Right ventricle myocardium superior (tissue), 1 donor: ENCODE results near the gene POLD2. TPM values are rescaled to one million over a fixed set of nuclear protein-coding genes. Genes with fewer than 3 reads are reported as not detected.
"Not testable (repeated sequence)": the region's sequence is repeated elsewhere in the genome, so short reads cannot be mapped to it uniquely, and the experiment has no call there.

Experiments
- ATAC-seq: fragments of 200-7000 bp; cut with Tn5 transposase; one replicate; pipeline ENCODE4 v1.9.1; 2020; ENCODE audit warnings: mild to moderate bottlenecking; ENCODE audit not compliant: poor library complexity
- DNase-seq: peaks from one replicate; pipeline ENCODE4 v3.0.0-alpha.2; 2020
- intact Hi-C: fragments of 100-400 bp; cut with DNase I; formaldehyde crosslinking; loops from one replicate; pipeline ENCODE4 v1.11.2; 2022
- total RNA-seq: library from RNA; stranded (reverse); fragmentation: NEBNext Ultra II Directional; extraction: Animal tissue kit (Norgen Biotek cat#: 25700); gene quantifications from one replicate; pipeline ENCODE4 v1.2.1, GENCODE V29; 2021
- donor health status: DM: no; HTN: yes; CAD: no; lungs with severe emphysema.

The POLD2 gene
- total RNA-seq, 1 donor from 2014 or later, result 75.3 TPM

DNA sequence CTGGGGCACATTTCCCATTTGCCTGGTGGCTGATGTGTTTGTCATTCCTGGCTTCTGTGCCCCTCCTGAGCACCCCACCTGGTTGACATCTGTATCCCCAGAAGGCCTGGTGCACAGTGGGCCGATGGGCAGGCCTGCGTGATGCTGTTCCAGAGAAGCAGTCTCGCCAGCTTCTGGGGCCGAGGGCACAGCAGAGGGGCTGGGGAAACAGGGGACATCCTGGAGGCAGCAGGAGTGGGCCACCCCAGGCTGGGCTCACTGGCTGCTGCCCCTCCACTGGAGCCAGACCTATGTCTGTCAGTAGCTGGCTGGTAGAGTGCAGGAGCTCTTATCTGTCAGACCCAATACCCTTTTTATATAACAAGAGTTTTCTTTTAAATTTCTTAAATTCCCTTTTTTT, 18.7 kb upstream of the POLD2 start:
- DNase-seq (no peak), ATAC-seq (no peak)
- intact Hi-C loops, result no loop called here

DNA sequence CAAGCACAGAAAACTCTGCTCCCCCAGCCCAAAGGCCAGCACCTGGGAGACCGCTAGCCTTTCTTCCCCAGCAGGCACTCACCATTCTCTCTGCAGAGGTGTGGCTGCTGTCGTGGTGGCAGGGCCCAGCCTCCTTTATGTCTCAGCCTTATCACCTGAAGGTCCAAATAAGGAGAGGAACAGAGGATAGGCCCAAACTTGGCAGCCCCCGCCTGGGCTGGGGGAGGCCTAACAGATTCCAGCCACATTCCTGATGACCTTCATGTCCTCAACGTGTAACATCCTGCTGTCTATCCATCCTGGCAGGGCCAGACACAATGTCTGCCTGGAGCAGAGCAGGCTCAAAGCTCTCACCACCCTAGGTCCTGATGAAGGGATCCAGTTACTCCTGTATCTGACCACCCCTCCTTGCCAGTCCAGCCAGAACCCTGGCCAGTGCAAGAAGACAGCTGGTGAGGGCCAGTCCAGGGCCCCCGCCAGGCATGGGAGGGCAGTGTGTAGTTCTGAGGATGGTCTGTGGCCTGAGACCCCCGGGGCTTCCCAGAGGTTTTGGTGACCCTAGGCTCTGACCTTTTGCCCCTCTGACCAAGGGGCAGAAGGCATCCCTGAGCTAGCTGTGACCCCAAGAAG, 18.0 kb upstream of the POLD2 start, which contains the start of gene MYL7:
Gene MYL7 (minus strand): TSS at position 112 of the 630 bp plus-strand sequence. CDS start 27 bp downstream, at position 85.
- ATAC-seq (peak; percentile 30), DNase-seq (no peak)
- intact Hi-C loops, result no loop called here

DNA sequence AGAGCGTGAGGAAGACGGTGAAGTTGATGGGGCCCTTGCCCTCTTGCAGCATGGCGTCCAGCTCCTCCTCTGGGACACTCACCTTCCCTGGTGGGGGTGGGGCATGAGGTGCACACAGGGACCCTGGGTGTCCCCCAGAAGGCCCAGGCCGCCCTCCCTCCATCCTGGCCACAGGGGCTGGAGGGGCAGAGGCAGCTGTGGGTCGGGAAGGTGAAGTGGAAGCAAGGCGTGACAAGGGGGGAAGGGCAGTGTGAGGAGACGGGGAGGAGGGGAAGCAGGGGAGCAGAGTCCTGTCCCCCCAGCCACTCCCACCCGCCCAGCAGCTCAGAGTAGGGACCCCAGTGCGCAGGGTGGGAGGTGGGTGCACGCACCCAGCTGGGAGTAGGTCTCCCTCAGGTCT, 17.0 kb upstream of the POLD2 start:
- ATAC-seq (no peak), DNase-seq (no peak)
- intact Hi-C loops, result no loop called here

DNA sequence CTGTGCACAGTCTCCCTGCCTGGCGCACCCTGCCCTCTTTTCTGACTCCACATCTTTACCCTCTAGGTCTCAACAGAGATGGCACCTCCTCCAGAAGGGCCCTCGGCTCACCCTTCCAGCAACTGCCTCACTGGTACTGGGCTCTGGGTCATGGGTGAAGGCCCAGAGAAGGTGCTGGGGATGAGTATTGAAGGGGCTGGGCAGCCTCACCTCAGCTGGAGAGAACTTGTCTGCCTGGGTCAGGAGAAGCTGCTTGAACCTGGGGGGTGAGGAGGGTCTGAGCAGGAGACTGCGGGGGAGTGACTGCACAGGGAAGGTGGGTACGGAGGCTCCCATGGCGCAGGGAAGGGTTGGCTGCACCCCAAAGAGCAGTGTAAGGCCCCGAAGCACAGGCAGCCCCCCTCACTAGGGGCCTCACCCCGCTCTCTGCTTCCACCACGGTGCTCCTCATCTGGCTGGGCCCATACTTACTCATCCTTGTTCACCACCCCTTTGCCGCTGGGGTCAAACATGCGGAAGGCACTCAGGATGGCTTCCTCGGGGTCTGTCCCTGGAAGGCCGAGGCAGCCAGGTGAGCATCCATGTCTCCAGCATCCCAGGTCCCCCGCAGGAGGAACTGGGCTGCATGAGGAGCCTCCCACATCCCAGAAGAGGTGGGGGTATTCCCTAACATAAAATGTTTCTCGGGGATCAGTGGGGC, 16.1 kb upstream of the POLD2 start:
- intact Hi-C loops, result loop anchor here (5.0 kb wide), 1 partner anchor 48 kb away; the partner anchor contains the start of gene GCK
- ATAC-seq, result no peak
- no peak for DNase-seq

DNA sequence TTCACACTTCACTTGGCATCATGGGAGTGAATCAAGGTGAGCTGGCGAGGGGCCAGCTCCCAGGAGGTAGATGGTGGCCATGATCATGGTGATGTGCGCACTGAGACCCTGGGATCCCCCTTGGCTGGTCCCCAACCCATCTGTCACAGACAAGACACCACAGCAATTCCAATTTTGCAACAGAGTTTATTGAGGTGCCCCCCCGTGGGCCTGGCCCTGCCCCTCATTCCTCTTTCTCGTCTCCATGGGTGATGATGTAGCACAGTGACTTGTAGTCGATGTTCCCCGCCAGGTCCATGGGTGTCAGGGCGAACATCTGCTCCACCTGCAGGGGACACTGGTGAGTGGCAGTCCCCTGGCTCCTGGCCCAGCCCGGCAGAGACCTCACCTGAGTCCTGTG, 15.3 kb upstream of the POLD2 start:
- DNase-seq (no peak), ATAC-seq (peak; percentile 2)
- intact Hi-C loops, result loop anchor here (5.0 kb wide), 1 partner anchor 49 kb away; the partner anchor contains the start of gene GCK

DNA sequence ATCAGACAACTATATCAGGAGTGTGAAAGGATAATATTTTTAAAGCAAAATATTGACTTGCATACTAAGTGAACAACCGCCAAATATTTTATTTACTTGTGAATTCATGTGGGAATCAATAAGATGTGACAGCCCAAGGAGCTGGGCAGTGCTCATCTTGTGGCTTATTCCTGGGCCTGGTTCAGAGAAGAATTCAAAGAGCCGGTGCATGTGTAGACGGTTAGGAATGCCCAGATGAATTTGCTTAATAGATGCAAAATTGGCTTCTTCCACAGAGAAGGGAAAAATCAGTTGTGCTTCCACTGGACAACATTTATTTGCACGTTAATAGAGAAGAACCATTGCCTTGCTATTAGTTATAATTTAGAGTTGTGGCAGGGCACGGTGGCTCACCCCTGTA, 13.4 kb upstream of the POLD2 start:
- intact Hi-C loops, result loop anchor here (5.0 kb wide), 1 partner anchor 51 kb away; the partner anchor contains the start of gene GCK
- no peak for DNase-seq
- ATAC-seq, result no peak

DNA sequence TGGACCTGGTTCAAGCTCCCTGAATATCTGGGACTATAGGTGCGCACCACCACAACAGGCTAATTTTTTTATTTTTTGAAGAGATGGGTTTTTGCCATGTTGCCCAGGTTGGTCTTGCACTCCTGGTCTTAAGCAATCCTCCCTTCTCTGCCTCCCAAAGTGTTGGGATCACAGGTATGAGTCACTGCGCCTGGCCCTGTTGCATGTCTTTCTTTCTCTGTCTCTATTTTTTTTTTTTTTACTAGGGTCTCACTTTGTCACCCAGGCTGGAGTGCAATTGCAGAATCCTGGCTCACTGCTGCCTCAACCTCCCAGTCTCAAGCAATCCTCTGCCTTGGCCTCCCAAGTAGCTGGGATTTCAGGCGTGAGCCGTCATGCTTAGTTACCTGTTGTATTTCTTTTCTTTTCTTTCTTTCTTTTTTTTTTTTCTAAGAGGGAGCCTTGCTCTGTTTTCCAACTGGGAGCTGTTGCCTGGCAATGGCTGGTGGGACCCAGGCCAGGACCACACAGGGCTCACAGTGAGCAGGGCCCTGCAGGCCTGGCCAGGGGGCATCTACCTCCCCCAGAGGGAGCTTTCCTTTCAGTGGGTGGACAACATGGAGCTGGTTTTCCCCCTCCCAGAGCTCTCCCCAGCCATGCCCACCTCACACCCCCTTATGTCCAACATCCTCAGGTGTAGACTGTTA, 11.7 kb upstream of the POLD2 start:
- DNase-seq (no peak), ATAC-seq (peak; percentile 37)
- intact Hi-C loops, result loop anchor here (5.0 kb wide), 1 partner anchor 52 kb away; the partner anchor contains the start of gene GCK

DNA sequence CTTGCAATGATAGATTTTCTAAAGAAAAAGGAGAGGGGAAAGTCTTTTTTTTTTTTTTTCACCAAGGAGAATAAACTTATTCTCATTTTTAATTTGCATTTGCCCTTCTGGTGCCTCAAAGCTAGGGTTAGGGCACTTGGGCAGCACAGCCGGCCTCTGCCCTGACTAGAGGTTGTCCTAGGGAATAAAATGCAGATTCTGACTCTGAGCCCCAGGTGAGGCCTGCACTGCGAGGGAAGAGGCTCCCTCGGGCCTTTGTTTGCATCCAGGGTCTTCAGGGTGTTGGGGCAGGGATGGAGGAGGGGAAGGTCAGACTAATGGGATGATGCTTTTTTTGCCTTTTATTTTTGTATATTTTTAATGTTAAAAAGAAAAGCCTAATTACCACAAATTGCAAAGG, 9.9 kb upstream of the POLD2 start:
- no peak for DNase-seq
- ATAC-seq, result no peak
- intact Hi-C loops, result no loop called here

DNA sequence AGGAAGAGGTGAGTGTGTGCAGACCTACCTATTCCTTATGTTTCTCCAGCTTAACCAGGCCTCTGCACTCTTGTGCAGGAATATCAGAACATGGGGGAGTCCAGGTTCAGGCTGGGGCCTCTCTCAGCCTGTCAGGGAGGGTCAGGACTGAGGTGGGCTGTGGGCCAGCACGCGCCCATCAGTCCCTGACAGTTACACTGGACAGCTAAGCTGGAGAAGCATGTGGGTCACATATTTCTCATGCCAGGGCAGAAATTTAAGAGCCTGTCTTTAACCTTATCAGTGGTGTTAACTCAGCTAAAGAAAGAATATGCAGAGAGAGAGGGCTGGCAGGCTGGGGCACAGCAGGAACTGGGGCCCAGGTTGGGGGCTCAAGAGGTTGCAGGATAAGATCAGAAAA, 8.7 kb upstream of the POLD2 start:
- DNase-seq, result peak; percentile 77
- intact Hi-C loops, result no loop called here
- ATAC-seq, result peak; percentile 80

DNA sequence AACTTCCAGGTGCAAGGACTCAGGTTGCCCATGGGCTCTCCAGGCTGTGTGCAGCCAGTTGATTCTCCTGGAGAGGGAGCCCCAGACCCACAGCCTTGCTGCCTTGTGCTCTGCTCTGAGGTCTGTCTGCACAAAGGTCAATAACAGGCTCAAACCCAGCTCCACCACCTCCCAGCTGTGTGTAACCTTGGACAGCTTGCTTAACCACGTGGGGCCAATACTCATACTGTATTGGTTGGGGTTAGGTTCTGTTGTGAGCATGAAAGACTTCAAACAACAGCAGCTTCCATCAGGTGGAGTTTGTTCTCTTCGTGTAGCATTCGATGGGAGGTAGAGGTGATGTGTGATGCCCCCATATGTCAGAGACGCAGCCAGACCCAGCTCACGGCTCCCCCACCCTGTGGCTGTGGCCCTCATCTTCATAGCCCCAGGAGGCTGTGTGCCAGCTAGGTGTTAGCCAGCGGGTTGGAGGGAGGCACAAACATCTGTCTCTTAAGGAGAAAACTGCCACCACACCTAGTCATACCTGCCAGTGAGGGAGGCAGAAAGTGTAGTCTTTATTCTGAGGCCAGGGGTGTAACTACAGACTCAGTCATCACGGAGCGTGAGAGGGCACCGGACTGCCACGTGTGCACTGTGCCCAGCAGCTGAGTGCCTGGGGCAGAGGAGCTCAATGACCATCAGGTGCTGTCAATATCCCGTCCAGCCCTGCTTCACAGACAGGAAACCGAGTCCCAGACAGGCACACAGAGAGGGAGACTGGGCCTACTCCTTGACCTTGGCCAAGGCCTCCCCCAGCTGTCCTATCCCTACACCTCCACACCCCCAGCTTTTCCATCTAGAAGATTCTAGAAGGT, 8.1 kb upstream of the POLD2 start:
- intact Hi-C loops, result no loop called here
- no peak for DNase-seq
- ATAC-seq, result peak; percentile 63

DNA sequence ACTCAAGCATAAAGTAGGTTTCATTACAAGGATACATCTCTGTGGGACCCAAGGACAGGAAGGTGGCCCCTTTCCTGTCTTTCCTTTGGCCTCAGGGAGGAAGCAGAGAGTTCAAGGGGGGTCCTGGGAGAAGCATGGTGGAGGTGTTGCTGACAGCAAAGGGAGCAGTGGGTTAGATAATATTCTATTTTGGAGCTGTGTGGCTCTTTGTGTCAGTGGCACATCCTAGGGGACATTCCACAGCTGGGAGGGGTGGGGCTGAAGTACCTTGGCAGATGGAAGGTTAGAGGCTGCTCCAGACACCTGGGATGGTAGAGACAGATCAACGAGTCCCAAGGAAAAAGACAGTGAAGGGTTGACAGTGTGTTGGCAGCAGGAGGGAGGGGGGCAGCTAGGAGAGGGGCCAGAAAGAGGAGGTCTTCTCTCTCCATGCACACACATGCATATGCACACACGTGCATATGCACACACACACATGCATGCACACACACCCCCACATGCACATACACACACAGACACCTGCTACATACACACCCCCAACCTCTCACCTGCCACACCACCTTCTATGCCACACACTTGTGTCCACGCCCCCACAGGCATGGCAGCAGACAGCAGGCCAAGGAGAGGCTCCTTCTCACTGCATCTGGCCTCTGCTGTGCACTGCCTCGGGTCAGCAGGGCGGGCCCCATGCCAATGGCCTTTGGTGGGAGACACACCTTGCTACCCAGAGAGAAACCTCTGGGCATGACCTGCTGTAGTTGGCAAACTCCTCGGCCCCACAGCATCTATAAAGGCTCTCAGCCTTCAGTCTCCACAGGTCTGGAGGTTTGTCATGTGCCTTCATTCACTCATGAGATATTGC, 5.6 kb upstream of the POLD2 start:
- DNase-seq (no peak), ATAC-seq (peak; percentile 31)
- intact Hi-C loops, result loop anchor here (5.0 kb wide), 1 partner anchor 68 kb away; no protein-coding TSS in a partner anchor

DNA sequence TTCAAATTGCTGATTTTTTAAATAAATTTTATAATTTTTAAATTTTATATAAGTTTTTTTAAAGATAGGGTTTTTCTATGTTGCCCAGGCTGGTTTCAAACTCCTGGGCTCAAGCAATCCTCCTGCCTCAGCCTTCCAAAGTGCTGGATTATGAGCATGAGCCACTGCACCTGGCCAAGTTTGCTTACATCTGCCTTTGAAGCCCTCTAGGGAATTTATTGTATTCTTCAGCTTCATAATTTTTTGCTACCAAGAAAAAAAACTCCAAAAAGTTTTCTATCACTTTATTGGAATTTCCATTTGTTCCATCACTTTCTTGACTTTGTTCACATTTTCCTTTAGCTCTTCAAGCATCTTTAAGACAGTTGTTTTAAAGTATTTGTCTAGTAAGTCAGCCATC, 3.8 kb upstream of the POLD2 start:
- ATAC-seq (no peak), DNase-seq (no peak)
- intact Hi-C loops, result loop anchor here (5.0 kb wide), 1 partner anchor 70 kb away; no protein-coding TSS in a partner anchor

DNA sequence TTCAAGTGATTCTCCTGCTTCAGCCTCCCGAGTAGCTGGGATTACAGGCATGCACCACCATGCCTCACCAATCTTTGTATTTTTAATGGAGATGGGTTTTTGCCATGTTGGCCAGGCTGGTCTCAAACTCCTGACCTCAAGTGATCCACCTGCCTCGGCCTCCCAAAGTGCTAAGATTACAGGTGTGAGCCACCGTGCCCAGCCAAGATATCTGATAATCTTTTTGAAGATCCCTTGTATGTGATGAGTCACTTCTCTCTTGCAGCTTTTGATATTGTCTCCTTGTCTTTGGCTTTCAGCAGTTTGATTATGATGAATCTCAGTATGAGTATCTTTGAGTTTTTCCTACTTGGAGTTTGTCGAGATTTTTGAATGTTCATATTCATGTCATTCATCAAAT, 3.2 kb upstream of the POLD2 start:
- not testable (repeated sequence) for ATAC-seq, DNase-seq
- intact Hi-C loops, result loop anchor here (5.0 kb wide), 1 partner anchor 71 kb away; no protein-coding TSS in a partner anchor

DNA sequence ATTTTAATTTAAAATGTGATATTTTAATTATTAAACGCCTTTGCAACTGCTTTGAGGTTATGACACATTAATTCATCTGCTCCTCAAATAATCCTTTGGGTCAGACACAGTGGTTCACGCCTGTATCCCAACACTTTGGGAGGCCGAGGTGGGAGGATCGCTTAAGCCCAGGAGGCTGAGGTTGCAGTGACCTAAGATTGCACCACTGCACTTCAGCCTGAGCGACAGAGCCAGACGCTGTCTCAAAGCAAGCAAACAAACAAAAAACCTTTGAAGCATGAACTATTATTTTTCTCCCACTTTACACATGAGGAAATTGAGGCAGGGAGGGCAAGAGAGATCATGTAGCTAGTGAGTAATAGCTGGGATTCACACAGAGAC, 1.5 kb upstream of the POLD2 start:
- DNase-seq, result no peak
- intact Hi-C loops, result loop anchor here (5.0 kb wide), 2 partner anchors 43 to 72 kb away; partner anchors contain the start of gene POLM
- no peak for ATAC-seq

DNA sequence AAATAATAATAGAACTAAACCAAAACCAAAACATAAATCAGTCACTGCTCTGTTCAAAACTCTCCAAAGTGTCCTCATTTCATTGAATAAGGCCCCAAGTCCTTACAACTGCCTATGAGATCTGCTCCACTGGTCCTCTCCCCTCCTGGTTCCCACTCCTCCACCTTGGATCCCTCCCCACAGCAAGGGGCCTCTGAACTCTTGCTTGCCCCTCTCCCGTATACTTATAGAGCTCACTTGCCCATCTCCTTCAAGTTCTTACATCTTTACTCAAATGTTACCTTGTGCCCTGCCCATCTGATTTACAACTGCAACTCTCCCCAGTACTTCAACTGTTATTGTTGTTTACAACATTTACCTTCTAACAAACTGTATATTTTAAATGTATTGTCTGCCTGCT, 819 bp downstream of the POLD2 start:
- intact Hi-C loops, result loop anchor here (5.0 kb wide), 1 partner anchor 40 kb away; the partner anchor contains the start of gene POLM
- DNase-seq (no peak), ATAC-seq (no peak)

DNA sequence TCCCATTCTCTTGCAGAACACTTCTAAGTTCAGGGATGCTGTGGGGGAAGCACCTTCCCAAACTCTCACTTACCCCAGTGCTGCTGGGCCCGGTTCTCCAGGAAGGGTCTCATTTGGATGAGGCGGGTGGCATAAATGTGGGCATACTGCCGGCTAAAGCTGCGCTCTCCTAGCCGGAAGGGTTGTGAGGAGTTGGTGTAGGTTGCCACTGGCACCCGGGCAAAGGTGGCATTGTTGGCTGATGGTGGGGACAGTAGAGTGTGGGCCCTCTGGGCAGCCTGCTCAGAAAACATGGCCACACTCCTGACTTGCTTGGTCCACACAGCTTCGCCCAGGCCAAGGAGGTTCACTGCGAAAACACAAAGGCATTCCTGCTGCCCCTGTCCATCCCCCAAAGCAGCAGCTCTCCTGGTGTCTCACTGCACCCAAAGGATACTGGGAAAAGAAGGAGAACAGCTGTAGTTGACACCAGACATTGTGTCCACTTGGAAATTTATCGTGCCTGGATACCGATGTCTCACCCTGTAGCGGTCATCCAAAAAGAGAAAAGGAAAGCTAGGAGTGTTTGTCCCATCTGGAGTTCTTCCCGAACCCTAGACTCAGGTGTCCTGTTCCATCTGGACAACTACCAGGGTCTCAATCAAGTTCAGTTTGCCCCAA, 1.5 kb downstream of the POLD2 start:
- DNase-seq (no peak), ATAC-seq (no peak)
- intact Hi-C loops, result loop anchor here (5.0 kb wide), 1 partner anchor 40 kb away; the partner anchor contains the start of gene POLM

DNA sequence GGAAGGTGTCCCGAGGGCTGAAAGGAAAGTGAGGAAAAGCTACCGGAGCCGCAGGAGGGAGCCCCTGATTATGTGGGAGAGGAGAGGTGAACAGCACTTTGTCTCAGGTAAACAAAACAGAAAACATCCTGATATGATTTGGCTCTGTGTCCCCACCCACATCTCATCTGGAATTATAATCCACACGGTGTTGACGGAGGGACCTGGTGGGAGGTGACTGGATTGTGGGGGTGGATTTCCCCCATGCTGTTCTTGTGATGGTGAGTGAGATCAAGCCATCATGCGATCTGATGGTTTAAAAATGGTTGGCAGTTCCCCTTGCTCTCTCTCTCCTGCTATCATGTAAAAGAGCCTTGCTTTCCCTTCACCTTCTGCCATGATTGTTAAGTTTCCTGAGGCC, 3.0 kb downstream of the POLD2 start:
- ATAC-seq, result no peak
- intact Hi-C loops, result loop anchor here (5.0 kb wide), 1 partner anchor 38 kb away; the partner anchor contains the start of gene POLM
- DNase-seq, result no peak
